Thyroid gland (tissue), 4 donors: ENCODE results near the gene SPAG17.

Experiments used
- CTCF ChIP-seq, 6 experiments: fragments of 200-600 bp in 3 of 6; fragments of 450-650 bp in 3 of 6; sonication (generic) in 3 of 6; IDR thresholded peaks; one replicate each; pipeline ENCODE4 v1.5.1; 2016 to 2019; ENCODE audit warnings: antibody characterized with exemption in 6 of 6, mild to moderate bottlenecking in 2 of 6, inconsistent platforms in 1 of 6, moderate library complexity in 1 of 6
- POLR2A ChIP-seq, 2 donors: fragments of 450-650 bp; IDR thresholded peaks; one replicate each; pipeline ENCODE4 v1.6.1; 2017; ENCODE audit warnings: antibody characterized with exemption in 2 of 2, mild to moderate bottlenecking in 2 of 2, moderate library complexity in 1 of 2

- no peak for TF ChIP-seq POLR2A (IDR thresholded peaks at IDR 0.05)
- no peak for TF ChIP-seq CTCF (IDR thresholded peaks at IDR 0.05)
Observed at GRCh38 chr1:118047650-118048224, 137.3 kb downstream of the SPAG17 start.
